ENCODE measurements around the gene SCN9A.
"Not testable (repeated sequence)": the region's sequence is repeated elsewhere in the genome, so short reads cannot be mapped to it uniquely, and the experiment has no call there.

SCN9A gene

DNA sequence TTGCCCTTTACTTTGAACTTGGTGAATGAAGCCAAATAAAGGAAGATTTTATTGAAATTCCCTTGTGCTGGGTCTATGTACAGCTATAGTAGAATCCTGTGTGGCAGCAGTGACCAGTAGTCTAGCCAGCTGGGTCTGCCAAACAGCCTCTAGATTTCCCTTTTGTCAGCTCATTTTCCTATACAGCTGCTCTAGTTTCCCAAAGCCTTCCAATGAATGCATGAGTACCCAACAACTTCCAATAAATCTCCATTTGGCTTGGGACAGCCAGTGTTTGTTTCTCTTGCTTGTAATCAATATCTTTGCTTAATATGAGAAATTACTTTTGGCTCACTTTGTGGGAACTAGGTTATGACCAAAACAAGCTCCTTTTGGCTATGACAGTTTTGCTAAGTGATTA, 43.6 kb downstream of the SCN9A start:
- DNase-seq: no peak

DNA sequence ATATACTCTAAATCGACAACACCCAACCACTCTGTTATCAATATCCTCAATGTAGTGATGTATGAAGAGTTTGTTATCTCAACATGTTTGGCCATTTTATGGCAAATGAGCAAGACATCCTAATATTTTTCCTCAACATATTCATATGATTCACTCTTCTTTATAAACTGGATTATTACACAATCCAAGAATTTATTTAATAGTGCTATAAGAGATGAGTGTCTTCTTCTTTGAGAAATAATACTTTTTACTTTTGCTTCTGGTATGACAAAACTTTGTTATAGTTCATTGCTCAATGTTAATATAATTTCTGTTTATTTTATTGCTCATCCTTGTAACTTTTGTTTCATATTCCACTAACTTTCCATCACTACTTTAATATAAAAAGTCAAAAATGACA, 44.3 kb downstream of the SCN9A start:
- DNase-seq: no peak

DNA sequence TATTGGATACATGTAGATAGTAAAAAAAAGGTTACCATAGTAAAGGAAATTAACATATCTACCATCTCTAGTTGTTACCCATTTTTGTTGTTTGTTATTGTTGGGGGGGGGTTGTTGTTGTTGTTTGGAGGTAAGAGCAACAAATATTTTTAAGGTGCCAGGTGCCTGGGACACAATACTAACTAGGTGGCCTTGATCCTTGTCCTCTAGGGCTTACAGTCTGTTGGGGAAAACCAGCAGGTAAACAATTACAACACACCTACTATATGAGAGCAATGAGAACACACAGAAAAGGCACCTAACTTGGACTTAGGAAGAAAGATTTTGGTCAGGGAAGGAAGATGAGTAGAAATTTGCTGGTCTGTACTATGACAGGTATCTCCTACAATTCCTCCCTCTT, 46.3 kb downstream of the SCN9A start:
- no peak for DNase-seq

- no peak for DNase-seq
These were observed 47.6 kb downstream of the SCN9A start for GRCh38 chr2:166328147-166328546.

DNA sequence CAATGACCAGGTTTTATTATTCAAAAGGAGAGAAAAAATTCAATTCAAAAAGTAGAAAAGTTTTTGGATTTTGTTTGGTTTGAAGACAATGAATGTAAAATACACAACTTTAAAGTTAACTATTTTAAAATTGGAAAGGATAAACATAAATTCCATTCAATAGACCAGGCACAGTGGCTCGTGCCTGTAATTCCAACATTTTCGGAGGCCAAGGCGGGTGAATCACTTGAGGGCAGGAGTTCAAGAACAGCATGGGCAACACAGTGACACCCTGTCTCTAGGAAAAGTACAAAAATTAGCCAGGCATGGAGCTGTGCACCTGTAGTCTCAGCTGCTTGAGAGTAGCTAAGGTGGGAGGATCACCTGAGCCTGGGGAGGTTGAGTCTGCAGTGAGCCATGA, 54.7 kb downstream of the SCN9A start:
- no peak for DNase-seq

DNA sequence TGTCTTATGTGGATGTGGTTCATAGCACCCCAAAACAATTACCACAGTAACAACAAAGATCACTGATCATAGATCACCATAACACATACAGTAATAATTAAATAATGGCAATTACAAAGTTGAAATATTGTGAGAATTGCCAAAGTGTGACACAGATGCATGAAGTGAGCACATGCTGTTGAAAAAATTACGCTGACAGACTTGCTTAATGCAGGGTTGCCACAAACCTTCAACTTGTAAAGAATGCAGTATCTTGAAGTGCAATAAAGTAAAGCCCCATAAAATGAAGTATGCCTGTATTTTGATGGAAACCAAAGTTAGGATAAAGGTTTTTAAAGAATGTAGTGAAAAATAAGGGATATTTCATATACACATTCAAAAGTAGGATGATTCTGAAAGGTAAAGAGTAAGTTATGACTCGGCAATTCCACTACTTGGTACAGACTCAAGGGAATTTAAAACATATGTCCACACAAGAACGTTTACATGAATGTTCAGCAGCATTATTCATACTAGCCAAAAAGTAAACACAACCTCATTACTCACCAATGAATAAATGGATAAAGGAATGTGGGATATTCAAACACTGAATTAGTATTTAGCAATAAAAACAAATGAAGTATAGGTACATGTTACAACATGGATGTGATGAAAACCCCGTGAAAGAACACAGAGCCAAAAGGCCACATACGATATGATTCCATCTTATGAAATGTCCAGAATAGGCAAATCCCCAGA, 61.6 kb downstream of the SCN9A start:
- DNase-seq: no peak

DNA sequence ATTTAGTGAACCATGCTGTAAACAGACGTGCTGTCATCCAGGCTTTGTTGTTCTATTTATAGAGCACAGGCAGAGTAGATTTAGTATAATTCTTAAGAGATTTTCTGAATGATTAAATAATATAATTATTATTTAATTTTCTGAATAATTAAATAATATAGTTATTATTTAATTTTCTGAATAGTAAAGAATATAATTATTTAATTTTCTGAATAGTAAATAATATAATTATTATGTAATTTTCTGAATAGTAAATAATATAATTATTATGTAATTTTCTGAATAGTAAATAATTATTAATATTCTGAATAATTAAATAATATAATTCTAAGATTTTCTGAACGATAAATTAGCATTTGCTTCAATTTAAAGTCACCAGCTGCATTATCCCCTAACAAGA, 62.9 kb downstream of the SCN9A start:
- not testable (repeated sequence) for DNase-seq

DNA sequence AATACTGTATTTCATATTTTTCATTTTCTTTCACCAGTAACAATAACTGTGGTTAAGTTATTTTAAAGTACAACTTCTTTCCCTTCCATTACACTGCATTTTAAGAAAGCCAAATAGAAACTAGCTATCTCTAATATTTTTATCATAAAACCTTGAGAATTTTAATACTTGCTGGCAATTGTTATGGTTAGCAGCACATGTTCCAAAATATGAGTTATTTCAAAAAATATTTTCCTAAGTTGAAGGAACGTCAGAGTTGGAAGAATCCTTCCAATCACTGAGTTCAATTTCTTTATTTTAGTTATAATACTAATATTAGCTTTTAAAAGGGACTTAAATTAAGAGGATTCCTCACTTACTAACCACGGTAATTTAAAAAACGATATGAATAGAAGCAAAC, 68.4 kb downstream of the SCN9A start:
- DNase-seq: no peak

- DNase-seq: no peak
These were observed 71.1 kb downstream of the SCN9A start for GRCh38 chr2:166304656-166305055.

DNA sequence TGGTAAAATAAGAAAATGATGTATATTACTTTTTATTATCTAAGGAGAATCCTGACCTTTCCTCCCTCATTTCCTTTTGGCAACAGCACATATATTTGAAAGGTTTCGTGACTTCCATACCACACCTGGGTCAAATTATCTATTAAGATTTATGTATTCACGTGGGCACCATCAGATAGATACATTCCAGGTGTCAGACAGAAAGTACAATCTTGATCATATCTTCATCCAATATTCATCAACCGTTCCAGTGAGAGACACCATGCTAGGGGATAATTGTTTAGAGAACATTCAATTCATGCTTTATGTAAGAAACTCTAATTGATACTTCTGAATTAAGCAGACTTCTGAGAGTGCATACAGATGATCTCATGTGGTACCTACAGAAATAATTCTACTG, 73.7 kb downstream of the SCN9A start:
- DNase-seq: no peak

- no peak for DNase-seq
These were observed 77.8 kb downstream of the SCN9A start for GRCh38 chr2:166297951-166298350.

GRCh38 chr2:166293984-166294383, 81.8 kb downstream of the SCN9A start:
- no peak for DNase-seq

- no peak for DNase-seq
These were observed 90.5 kb downstream of the SCN9A start for GRCh38 chr2:166285215-166285614.

- no peak for DNase-seq
These were observed 91.4 kb downstream of the SCN9A start for GRCh38 chr2:166284359-166284758.

DNA sequence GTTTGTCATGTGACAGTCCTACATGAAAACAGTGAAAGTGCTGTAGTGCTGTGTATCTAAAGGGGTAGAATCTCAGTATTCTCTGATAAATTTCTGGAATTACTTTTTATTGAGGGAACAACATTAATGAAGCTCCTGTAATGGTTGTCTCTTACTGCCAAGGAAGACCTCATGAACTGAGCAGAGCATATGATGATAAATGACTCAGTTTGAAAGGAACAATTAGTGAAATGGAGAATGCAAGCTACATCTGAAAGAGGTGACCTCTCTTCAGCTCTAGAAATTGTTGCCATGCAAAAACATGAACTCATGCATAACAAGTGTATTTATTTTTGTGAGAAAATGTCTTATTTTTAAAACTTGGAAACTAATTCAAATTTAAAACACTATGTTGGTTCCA, 93.6 kb downstream of the SCN9A start:
- DNase-seq: no peak

- no peak for DNase-seq
These were observed 96.9 kb downstream of the SCN9A start for GRCh38 chr2:166278856-166279255.

DNA sequence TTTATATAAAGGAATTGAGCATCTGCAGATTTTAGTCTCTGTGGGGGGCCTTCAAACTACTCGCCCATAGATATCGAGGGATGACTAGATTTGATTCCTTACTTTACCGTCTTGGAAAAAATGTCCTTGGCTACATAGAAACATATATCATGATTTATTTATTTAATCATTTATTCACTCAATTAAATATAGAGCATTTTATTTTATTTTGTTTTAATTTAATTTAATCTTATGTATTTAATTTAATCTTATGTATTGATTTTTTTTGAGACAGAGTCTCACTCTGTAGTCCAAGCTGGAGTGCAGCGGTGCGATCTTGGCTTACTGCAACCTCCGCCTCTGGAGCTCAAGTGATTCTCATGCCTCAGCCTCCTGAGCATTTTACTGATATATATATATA, 105.4 kb downstream of the SCN9A start:
- DNase-seq: no peak

DNA sequence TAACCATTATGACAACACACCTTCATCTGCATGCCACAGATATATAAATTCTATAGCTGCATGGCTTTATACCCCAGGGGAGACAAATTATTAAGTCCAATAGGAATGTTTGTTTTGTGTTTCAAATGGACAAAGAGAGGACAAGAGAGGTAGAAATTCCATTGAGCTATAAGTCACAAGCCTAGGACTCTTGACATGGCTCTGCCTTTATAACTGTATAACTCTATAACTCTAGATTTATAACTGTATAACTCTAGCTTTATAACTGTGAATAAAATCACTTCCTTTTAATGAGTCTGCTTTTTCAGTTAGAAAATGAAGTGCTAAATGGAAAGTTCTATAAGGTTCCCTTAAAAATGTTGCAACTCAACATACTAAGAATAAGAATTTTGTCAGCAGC, 106.4 kb downstream of the SCN9A start:
- no peak for DNase-seq

GRCh38 chr2:166257859-166258258, 117.9 kb downstream of the SCN9A start:
- no peak for DNase-seq

- no peak for DNase-seq
These were observed 118.8 kb downstream of the SCN9A start for GRCh38 chr2:166256896-166257295.

GRCh38 chr2:166249318-166249717, 126.4 kb downstream of the SCN9A start:
- DNase-seq: no peak

GRCh38 chr2:166246901-166247300, 128.8 kb downstream of the SCN9A start:
- DNase-seq: no peak

DNA sequence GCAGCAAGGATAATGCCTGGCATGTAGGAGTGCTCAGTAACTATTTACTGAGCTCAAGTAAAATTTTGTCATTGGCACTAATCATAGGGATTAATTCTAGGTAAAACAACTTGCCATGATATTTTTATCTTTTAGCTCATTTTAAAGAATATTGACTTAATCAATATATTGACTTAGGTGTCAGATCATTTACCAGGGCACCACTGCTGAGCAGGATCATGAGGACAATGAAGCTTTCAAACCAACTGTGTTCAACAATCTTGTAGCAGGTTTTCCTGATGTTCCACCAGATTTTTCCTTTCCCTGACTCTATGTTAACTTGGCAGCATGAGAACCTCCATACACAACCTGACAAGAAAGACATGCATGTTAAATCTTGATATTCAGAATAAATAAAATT, 133.4 kb downstream of the SCN9A start:
- no peak for DNase-seq

DNA sequence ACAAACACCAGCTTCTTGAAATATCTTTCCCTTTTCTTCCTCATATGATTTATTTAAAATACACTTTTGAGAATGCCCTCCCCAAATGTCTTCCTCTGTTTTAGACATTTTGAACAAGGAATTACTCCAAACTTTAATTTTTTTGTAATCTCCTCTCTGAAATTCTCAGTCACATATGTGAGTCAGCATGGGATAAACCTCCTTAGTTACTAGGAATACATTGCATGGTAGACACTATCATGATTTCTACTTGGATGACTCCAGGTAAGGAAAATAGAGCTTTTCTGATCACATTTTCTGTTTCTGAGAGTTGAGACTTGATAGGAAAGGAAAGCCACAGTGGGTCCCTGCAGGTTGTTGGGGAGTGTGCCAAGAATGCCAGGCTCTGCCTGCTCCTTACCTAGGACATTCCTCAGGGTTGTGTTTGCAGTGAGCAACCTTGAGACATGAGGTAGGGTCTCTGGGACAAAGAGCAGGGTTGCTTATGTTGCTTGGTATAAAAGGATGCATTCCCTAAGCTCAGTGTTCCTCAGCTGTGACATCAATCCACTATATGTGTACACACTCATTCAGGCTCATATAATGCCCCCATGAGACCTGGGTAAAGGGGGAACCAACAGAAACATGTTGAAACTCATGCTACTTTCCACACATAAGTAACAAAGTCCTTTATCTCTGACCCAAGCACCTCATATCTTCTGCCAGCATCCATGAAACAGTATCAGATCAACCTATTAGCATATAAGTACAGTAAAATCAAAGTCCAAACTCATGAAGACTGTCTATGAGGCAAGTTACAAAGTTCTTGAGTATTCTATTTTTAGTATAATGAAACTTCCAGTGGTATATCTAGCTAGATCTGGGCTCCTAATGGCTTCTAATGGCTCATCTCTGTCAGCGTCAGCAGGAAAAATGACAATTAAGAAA, 135.1 kb downstream of the SCN9A start:
- DNase-seq: no peak
